HuH-7 (cell line): ENCODE measurements around the gene SLC37A2.

Experiments used
- DNase-seq: peaks from one replicate; pipeline ENCODE4 v3.0.0; 2011; ENCODE audit warnings: low spot score

SLC37A2 gene

GRCh38 chr11:125111343-125112207 is 48.5 kb downstream of the SLC37A2 start, which contains the start of gene TMEM218:
Gene TMEM218 (minus strand): TSS chr11:125111626. CDS start chr11:125102241, 9,385 bp downstream.
- peak; percentile 95 for DNase-seq

GRCh38 chr11:125112208-125112604 is 49.1 kb downstream of the SLC37A2 start:
- DNase-seq = no peak

- DNase-seq = no peak
Measured at GRCh38 chr11:125114518-125114917, 51.4 kb downstream of the SLC37A2 start.

- no peak for DNase-seq
Measured at GRCh38 chr11:125117429-125117828, 54.3 kb downstream of the SLC37A2 start.

DNA sequence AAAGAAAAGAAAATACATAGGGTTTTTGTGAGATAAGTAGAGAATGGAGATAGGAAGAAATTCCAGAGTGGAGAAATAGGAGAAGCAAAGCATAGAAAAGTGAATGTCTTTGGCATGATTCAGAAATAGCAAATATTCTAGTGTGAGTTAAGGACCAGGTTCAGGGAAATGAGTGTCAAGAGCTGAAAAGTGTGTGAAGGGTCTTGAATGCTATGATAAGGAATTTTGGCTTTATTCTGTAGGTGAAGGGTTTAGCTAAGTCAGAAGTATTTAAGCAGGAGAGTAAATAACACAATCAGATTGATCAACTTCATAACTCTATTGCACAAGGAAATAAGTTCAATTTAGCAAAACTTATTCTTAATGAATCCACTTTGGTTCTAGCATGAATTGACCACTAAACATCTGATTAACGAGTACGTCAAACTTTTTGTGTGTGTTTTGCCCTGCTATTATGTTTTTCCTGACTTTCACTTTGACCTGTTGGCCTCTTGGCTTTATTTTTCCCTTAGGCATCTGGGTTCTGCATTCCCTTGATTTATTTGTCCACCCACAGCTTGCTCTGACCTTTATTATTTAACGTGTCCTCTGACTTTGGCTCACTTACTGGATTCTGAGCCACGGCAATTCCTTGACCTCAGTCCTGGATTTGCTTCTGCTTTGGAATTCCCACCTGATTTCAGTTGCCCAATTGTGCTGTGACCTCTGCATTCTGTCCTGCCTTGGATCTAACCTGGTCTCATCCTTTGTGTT is 60.3 kb downstream of the SLC37A2 start:
- DNase-seq = no peak

GRCh38 chr11:125123947-125124617 is 61.0 kb downstream of the SLC37A2 start:
- DNase-seq = peak; percentile 41

DNA sequence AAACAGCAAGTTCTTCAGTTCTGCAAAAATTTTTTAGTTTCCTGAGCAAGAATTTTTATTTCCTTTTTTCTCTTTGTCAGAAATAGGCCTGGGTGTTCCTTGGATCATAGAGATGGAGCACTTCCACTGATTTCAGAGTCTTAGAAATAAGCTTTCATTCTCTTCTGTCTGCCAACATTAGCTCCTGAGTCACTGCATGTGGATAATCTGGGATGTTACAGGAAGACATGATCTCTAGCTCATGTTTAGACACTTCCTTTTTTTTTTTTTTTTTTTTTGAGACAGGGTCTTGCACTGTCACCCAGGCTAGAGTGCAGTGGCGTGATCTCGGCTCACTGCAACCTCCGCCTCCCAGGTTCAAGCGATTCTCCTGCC is 61.5 kb downstream of the SLC37A2 start:
- no peak for DNase-seq

DNA sequence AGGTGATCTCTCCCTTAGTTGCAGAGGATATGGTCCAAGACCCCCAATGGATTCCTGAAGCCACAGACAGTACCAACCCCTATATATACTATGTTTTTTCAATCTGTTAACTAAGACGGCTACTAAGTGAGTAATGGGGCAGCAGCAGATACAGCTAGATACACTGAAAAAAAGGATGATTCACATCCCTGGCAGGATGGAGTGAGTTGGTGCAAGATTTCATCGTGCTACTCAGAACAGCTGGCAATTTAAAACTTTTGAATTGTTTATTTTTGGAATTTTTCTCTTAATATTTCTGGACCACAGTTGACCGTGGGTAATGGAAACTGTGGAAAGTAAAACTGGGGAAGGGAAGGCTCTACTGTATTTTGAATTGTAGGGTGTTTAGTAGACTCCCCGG is 65.3 kb downstream of the SLC37A2 start:
- DNase-seq = no peak

- DNase-seq = no peak
Measured at GRCh38 chr11:125129316-125129993, 66.3 kb downstream of the SLC37A2 start.

DNA sequence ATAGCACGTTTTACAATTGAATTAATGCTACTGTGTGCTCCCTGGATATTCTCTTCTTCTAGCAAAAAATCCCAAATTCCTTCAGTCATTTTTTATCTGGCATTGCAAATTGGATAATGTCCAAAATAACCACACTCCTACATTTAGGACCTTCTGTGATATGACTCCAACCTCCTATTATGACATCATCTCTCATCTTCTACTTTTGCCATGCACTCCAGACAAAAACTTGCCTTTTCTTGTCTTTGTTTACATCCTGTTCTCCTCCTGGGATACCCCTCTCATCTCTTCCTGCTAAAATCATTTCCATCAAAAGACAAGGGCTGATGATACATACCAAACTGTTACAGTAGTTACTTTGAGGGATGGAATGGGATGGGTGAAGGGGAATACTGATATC is 69.0 kb downstream of the SLC37A2 start:
- no peak for DNase-seq

GRCh38 chr11:125132596-125132995 is 69.5 kb downstream of the SLC37A2 start:
- no peak for DNase-seq

GRCh38 chr11:125136001-125136400 is 72.9 kb downstream of the SLC37A2 start:
- DNase-seq = no peak

DNA sequence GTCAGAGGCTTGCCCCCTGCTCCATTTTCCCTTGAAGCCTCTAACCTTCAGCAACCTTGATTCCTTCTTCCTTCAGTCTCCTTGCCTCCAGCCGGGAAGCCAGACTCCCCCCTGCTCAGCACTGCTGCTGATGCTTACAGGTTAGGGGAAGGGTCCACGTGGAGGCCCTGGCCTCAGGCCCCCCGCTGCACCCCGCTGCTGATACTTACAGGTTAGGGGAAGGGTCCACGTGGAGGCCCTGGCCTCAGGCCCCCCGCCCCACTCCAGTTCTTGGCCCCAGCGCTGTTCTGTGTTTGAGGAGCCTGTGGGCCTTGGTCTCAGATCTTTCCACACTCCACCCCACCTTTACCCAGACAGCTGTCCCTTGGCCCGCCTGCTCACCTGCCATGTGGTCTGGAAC is 75.9 kb downstream of the SLC37A2 start:
- no peak for DNase-seq

DNA sequence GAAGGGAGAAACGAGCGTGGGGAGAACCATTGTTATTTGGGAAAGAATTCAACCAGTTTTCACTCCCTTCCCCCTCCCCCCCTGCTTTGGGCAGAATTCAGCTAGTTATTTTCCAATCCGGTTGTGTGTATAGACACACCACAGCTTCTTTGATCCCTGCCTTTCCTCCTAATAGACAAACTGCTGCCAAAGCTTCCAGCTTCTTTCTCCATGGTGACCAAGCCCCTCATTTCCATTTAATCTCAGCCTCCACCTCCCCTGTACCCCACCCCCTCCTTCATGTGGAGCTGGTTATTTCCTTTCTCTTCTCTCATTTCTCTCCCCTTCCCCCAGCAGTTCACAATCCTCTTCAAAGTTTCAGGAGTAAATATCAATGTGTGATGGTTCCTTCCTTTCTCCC is 76.7 kb downstream of the SLC37A2 start:
- DNase-seq = no peak
